Type B pancreatic cell (in vitro differentiated cells): ENCODE measurements around the gene NME3. TPM values are rescaled to one million over a fixed set of nuclear protein-coding genes. Genes with fewer than 3 reads are reported as not detected.

Source experiments
- DNase-seq: peaks from one replicate; pipeline ENCODE4 v3.0.0; 2021; ENCODE audit warnings: mixed read lengths; ENCODE audit not compliant: unreplicated experiment; ENCODE audit errors: extremely low spot score
- H3K27ac Mint-ChIP-seq: 2 replicates; pipeline ENCODE4 v1.8.0; 2021; ENCODE audit warnings: mild to moderate bottlenecking, mixed read lengths
- H3K27me3 Mint-ChIP-seq: 2 replicates; pipeline ENCODE4 v1.8.0; 2021; ENCODE audit warnings: mixed read lengths
- H3K36me3 Mint-ChIP-seq: 2 replicates; pipeline ENCODE4 v1.8.0; 2021; ENCODE audit warnings: mixed read lengths
- H3K4me1 Mint-ChIP-seq: one replicate; pipeline ENCODE4 v1.8.0; 2021; ENCODE audit warnings: mixed read lengths; ENCODE audit not compliant: unreplicated experiment
- H3K4me3 Mint-ChIP-seq: 2 replicates; pipeline ENCODE4 v1.8.0; 2021; ENCODE audit warnings: mild to moderate bottlenecking, mixed read lengths
- H3K9me3 Mint-ChIP-seq: 2 replicates; pipeline ENCODE4 v1.8.0; 2021; ENCODE audit warnings: mixed read lengths
- CTCF ChIP-seq: fragments of 200-600 bp; sonication (generic); conservative IDR thresholded peaks from 2 replicates; pipeline ENCODE4 v1.5.0; 2021; ENCODE audit warnings: antibody characterized with exemption, mild to moderate bottlenecking
- total RNA-seq: library from RNA; stranded (reverse); gene quantifications from 2 replicates; pipeline ENCODE4 v1.2.1, GENCODE V29; 2021; ENCODE audit warnings: low replicate concordance

Gene NME3
- total RNA-seq, 1 donor from 2014 or later: 55.9 TPM

GRCh38 chr16:1731073-1731472 is 40.3 kb downstream of the NME3 start:
- Mint-ChIP-seq H3K4me3 (no peak overlapping the region), H3K36me3 (peaks cover 8% of the 10 kb centered on the region), H3K27ac (no peak overlapping the region), H3K9me3 (no peaks in the 10 kb centered on the region), H3K27me3 (no peaks in the 10 kb centered on the region), H3K4me1 (no peaks in the 10 kb centered on the region)
- no peak for TF ChIP-seq CTCF
- no peak for DNase-seq

- no peak for TF ChIP-seq CTCF
- Mint-ChIP-seq H3K36me3 (peaks cover 8% of the 10 kb centered on the region), H3K4me1 (no peaks in the 10 kb centered on the region), H3K4me3 (no peak overlapping the region), H3K27ac (no peak overlapping the region), H3K27me3 (no peaks in the 10 kb centered on the region), H3K9me3 (no peaks in the 10 kb centered on the region)
- no peak for DNase-seq
These were observed 41.9 kb downstream of the NME3 start for GRCh38 chr16:1729445-1729844.

- no peaks in the 10 kb centered on the region for H3K4me1 Mint-ChIP-seq
- peaks cover 8% of the 10 kb centered on the region for H3K36me3 Mint-ChIP-seq
- DNase-seq: no peak
- no peak overlapping the region for H3K27ac Mint-ChIP-seq
- H3K9me3 Mint-ChIP-seq: no peaks in the 10 kb centered on the region
- no peak overlapping the region for H3K4me3 Mint-ChIP-seq
- TF ChIP-seq CTCF: no peak
- H3K27me3 Mint-ChIP-seq: no peaks in the 10 kb centered on the region
These were observed 42.3 kb downstream of the NME3 start for GRCh38 chr16:1729026-1729425.

- peaks cover 12% of the 10 kb centered on the region for H3K36me3 Mint-ChIP-seq
- peaks cover 6% of the 10 kb centered on the region for H3K4me1 Mint-ChIP-seq
- no peak overlapping the region for H3K4me3 Mint-ChIP-seq
- H3K9me3 Mint-ChIP-seq: no peaks in the 10 kb centered on the region
- H3K27me3 Mint-ChIP-seq: no peaks in the 10 kb centered on the region
- H3K27ac Mint-ChIP-seq: no peak overlapping the region
- TF ChIP-seq CTCF: no peak
- DNase-seq: no peak
These were observed 43.4 kb downstream of the NME3 start for GRCh38 chr16:1727651-1728624.

GRCh38 chr16:1726661-1727502 is 44.5 kb downstream of the NME3 start:
- Mint-ChIP-seq H3K4me3 (no peak overlapping the region), H3K9me3 (no peaks in the 10 kb centered on the region)

More at GRCh38 chr16:1726661-1727502, 44.5 kb downstream of the NME3 start:
- no peak for DNase-seq
- no peak for TF ChIP-seq CTCF
- Mint-ChIP-seq H3K27ac (no peak overlapping the region), H3K4me1 (peaks cover 11% of the 10 kb centered on the region), H3K27me3 (no peaks in the 10 kb centered on the region), H3K36me3 (peaks cover 12% of the 10 kb centered on the region)
